Peyer's patch (tissue), 4 donors: ENCODE results near the gene PRSS53. TPM values are rescaled to one million over a fixed set of nuclear protein-coding genes. Genes with fewer than 3 reads are reported as not detected.

Experiments used
- DNase-seq, 3 donors: peaks; one replicate each; pipeline ENCODE4 v3.0.0-alpha.2; 2017 to 2019
- H3K27ac ChIP-seq, 4 donors: fragments of 200-600 bp; sonication (generic); one replicate each; pipeline ENCODE4 v1.5.1; 2016 to 2019
- H3K27me3 ChIP-seq, 2 donors: fragments of 200-600 bp; sonication (generic); one replicate each; pipeline ENCODE4 v1.5.1; 2019
- H3K36me3 ChIP-seq, 3 donors: fragments of 200-600 bp; sonication (generic); one replicate each; pipeline ENCODE4 v1.5.1; 2016 to 2019
- H3K4me1 ChIP-seq, 4 donors: fragments of 200-600 bp; sonication (generic); one replicate each; pipeline ENCODE4 v1.5.1; 2016 to 2019
- H3K4me3 ChIP-seq, 4 donors: fragments of 200-600 bp; sonication (generic); 1 replicate in 3 of 4; 2 replicates in 1 of 4; pipeline ENCODE4 v1.5.1; 2016 to 2019; ENCODE audit warnings: mild to moderate bottlenecking in 1 of 4
- H3K9me3 ChIP-seq, 4 donors: fragments of 200-600 bp; sonication (generic); one replicate each; pipeline ENCODE4 v1.5.1; 2016 to 2019; ENCODE audit warnings: mild to moderate bottlenecking in 1 of 4
- CTCF ChIP-seq, 6 experiments: fragments of 450-650 bp in 4 of 6; fragments of 200-600 bp in 2 of 6; sonication (generic) in 1 of 6; IDR thresholded peaks; one replicate each; pipeline ENCODE4 v1.5.1; 2017 to 2019; ENCODE audit warnings: antibody characterized with exemption in 6 of 6, mild to moderate bottlenecking in 3 of 6, moderate library complexity in 1 of 6
- POLR2A ChIP-seq, 2 donors: fragments of 450-650 bp; IDR thresholded peaks; one replicate each; pipeline ENCODE4 v1.5.1; 2017; ENCODE audit warnings: antibody characterized with exemption in 2 of 2, mild to moderate bottlenecking in 2 of 2, moderate library complexity in 2 of 2
- total RNA-seq, 4 donors: library from RNA; depleted of rRNA; stranded (reverse); fragments of >200 nt; gene quantifications; one replicate each; pipeline ENCODE4 v1.1.0, GENCODE V29; 2016

The PRSS53 gene
- total RNA-seq, 4 donors from 2014 or later, result 6.8 to 18.4 (median 12.0) TPM

- TF ChIP-seq POLR2A (IDR thresholded peaks at IDR 0.05) (no peak), CTCF (IDR thresholded peaks at IDR 0.05) (peak in 1 of 6 experiments; percentile 4)
- peak overlapping the region; percentile 76 to 96 (median 93) for H3K4me3 ChIP-seq
- no peaks in the 10 kb centered on the region for H3K27me3 ChIP-seq
- H3K36me3 ChIP-seq, result peaks cover 0 to 16% (median 0%) of the 10 kb centered on the region in 3 donors
- H3K27ac ChIP-seq, result peak overlapping the region; percentile 89 to 96 (median 95)
- H3K9me3 ChIP-seq, result no peaks in the 10 kb centered on the region
- peaks cover 4 to 30% (median 6%) of the 10 kb centered on the region in 4 donors for H3K4me1 ChIP-seq
- peak; percentile 33 to 67 (median 49) for DNase-seq
Measured at GRCh38 chr16:31072540-31073141, 16.1 kb downstream of the PRSS53 start.

GRCh38 chr16:31071861-31072260 lies 16.9 kb downstream of the PRSS53 start:
- H3K27ac ChIP-seq, result peak overlapping the region in 1 of 4 donors; percentile 95
- H3K4me1 ChIP-seq, result peaks cover 4 to 30% (median 6%) of the 10 kb centered on the region in 4 donors
- no peak for DNase-seq
- H3K27me3 ChIP-seq, result no peaks in the 10 kb centered on the region
- peak overlapping the region in 2 of 4 donors; percentile 92 to 94 for H3K4me3 ChIP-seq
- TF ChIP-seq POLR2A (IDR thresholded peaks at IDR 0.05) (no peak), CTCF (IDR thresholded peaks at IDR 0.05) (no peak)
- H3K9me3 ChIP-seq, result no peaks in the 10 kb centered on the region
- peaks cover 0 to 8% (median 0%) of the 10 kb centered on the region in 3 donors for H3K36me3 ChIP-seq

- Histone ChIP-seq H3K4me1 (peaks cover 0 to 20% (median 4%) of the 10 kb centered on the region in 4 donors), H3K27me3 (no peaks in the 10 kb centered on the region), H3K36me3 (peaks cover 0 to 11% (median 0%) of the 10 kb centered on the region in 3 donors), H3K27ac (no peak overlapping the region), H3K9me3 (no peaks in the 10 kb centered on the region), H3K4me3 (no peak overlapping the region)
- TF ChIP-seq CTCF (IDR thresholded peaks at IDR 0.05) (no peak), POLR2A (IDR thresholded peaks at IDR 0.05) (no peak)
- DNase-seq, result no peak
Measured at GRCh38 chr16:31067342-31067741, 21.4 kb downstream of the PRSS53 start.

- TF ChIP-seq POLR2A (IDR thresholded peaks at IDR 0.05), result no peak
- no peak for TF ChIP-seq CTCF (IDR thresholded peaks at IDR 0.05)
- Histone ChIP-seq H3K27ac (peak overlapping the region in 2 of 4 donors; percentile 30 to 44), H3K9me3 (no peaks in the 10 kb centered on the region), H3K4me3 (no peak overlapping the region), H3K27me3 (no peaks in the 10 kb centered on the region), H3K4me1 (peaks cover 0 to 8% (median 0%) of the 10 kb centered on the region in 4 donors), H3K36me3 (peaks cover 0 to 27% (median 0%) of the 10 kb centered on the region in 3 donors)
- no peak for DNase-seq
Measured at GRCh38 chr16:31064882-31065461, 23.8 kb downstream of the PRSS53 start.

GRCh38 chr16:31063843-31064611 lies 24.7 kb downstream of the PRSS53 start:
- Histone ChIP-seq H3K9me3 (no peaks in the 10 kb centered on the region), H3K27ac (peak overlapping the region in 2 of 4 donors; percentile 19 to 44), H3K4me1 (peaks cover 0 to 8% (median 0%) of the 10 kb centered on the region in 4 donors), H3K36me3 (peaks cover 0 to 27% (median 0%) of the 10 kb centered on the region in 3 donors), H3K27me3 (no peaks in the 10 kb centered on the region), H3K4me3 (peak overlapping the region in 1 of 4 donors; percentile 12)
- no peak for TF ChIP-seq POLR2A (IDR thresholded peaks at IDR 0.05)
- TF ChIP-seq CTCF (IDR thresholded peaks at IDR 0.05), result no peak
- DNase-seq, result peak in 2 of 3 donors; percentile 19 to 49
